ENCODE results near the gene MALT1. TPM values are rescaled to one million over a fixed set of nuclear protein-coding genes. Genes with fewer than 3 reads are reported as not detected.

MALT1 gene
- total and polyA plus RNA-seq, 2 experiments from 2014 or later: 5.2 to 18.8 TPM

DNA sequence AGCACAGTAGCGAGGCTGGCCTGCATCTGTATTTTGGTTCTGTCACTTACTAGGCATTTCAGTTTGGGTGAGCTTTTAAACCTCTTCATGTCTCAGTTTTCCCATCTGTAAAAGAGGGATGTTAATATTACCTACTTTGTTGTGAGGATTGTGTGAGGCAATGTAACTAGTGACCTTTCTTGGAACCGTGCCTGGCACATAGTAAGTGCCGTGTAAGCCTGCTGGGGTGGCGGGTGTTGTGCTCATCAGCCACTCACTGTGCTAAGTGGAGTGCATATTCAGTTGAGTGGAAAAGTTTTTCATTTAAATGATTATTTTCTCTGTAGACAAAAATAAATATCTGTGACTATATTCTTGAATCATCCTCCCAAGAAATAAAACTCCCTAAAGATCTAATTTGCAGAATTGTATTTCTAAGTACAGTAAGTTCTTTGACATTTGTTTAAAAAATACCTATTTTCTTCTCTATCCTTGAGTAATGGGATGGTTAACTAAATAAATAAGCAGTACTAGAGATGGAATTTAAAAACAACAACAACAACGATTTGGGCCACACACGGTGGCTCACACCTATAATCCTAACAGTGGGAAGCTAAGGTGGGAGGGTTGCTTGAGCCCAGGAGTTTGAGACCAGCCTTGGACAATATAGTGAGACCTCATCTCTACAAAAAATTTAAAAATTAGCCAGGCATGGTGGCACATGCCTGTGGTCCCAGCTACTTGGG lies 56.7 kb downstream of the MALT1 start:
- H3K4me3 ChIP-seq: no peak overlapping the region
- TF ChIP-seq, protein P1, sequence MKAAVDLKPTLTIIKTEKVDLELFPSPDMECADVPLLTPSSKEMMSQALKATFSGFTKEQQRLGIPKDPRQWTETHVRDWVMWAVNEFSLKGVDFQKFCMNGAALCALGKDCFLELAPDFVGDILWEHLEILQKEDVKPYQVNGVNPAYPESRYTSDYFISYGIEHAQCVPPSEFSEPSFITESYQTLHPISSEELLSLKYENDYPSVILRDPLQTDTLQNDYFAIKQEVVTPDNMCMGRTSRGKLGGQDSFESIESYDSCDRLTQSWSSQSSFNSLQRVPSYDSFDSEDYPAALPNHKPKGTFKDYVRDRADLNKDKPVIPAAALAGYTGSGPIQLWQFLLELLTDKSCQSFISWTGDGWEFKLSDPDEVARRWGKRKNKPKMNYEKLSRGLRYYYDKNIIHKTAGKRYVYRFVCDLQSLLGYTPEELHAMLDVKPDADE (IDR thresholded peaks at IDR 0.05): no peak
- H3K4me1 ChIP-seq (ENCODE audit: insufficient read depth): no peaks in the 10 kb centered on the region
- no peaks in the 10 kb centered on the region for H3K9me2 ChIP-seq (ENCODE audit: insufficient read depth)
- H2AFZ ChIP-seq: no peak overlapping the region
- no peaks in the 10 kb centered on the region for H4K20me1 ChIP-seq (replicated peaks; ENCODE audit: insufficient read depth)
- H3K36me3 ChIP-seq (ENCODE audit: insufficient read depth): no peaks in the 10 kb centered on the region
- no peaks in the 10 kb centered on the region for H3K9me3 Mint-ChIP-seq
- H3K4me2 ChIP-seq: no peak overlapping the region
- no peaks in the 10 kb centered on the region for H3K27me3 ChIP-seq (ENCODE audit: insufficient read depth)
- no peaks in the 10 kb centered on the region for H3K36me3 Mint-ChIP-seq (ENCODE audit: low read depth)
- DNase-seq (ENCODE audit: low spot score) (no peak), ATAC-seq (no peak)
- H3K27ac Mint-ChIP-seq: peak overlapping the region; percentile 35; the same call in 1 of the 2 replicates
- H3K4me1 Mint-ChIP-seq: no peaks in the 10 kb centered on the region
- H3F3A ChIP-seq (replicated peaks; ENCODE audit: low read depth): no peaks in the 10 kb centered on the region
- H3K4me3 Mint-ChIP-seq: no peak overlapping the region
- no peak overlapping the region for H3K27ac ChIP-seq (ENCODE audit: low read depth)
- H3K79me2 ChIP-seq (replicated peaks; ENCODE audit: insufficient read depth): no peaks in the 10 kb centered on the region
- H3K27me3 Mint-ChIP-seq (ENCODE audit: insufficient read depth, low read depth, poor library complexity): no peaks in the 10 kb centered on the region

DNA sequence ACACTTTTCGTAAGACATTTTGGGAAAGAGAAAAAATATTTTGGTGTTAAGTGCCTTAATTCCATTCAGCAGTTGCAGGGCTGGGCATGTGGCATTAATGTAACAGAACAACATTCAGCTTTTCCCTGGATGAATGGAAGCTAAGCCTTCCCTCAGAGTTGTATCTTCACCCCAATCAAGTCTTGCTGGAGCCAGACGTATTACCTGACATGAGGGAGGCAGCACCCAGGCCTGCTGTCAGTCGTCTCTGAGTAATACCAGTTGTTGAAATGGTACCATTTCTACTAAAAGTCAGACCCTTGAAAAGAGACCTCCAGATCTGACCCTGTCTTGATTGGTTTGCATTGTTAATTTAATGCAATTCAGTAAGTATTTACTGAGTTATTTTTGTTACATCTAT lies 57.5 kb downstream of the MALT1 start:
- Mint-ChIP-seq H3K27me3 (ENCODE audit: insufficient read depth, low read depth, poor library complexity) (no peaks in the 10 kb centered on the region), H3K27ac (peak overlapping the region; percentile 38; the same call in 1 of the 2 replicates)
- TF ChIP-seq, protein P2, sequence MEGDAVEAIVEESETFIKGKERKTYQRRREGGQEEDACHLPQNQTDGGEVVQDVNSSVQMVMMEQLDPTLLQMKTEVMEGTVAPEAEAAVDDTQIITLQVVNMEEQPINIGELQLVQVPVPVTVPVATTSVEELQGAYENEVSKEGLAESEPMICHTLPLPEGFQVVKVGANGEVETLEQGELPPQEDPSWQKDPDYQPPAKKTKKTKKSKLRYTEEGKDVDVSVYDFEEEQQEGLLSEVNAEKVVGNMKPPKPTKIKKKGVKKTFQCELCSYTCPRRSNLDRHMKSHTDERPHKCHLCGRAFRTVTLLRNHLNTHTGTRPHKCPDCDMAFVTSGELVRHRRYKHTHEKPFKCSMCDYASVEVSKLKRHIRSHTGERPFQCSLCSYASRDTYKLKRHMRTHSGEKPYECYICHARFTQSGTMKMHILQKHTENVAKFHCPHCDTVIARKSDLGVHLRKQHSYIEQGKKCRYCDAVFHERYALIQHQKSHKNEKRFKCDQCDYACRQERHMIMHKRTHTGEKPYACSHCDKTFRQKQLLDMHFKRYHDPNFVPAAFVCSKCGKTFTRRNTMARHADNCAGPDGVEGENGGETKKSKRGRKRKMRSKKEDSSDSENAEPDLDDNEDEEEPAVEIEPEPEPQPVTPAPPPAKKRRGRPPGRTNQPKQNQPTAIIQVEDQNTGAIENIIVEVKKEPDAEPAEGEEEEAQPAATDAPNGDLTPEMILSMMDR (conservative IDR thresholded peaks at IDR 0.05; ENCODE audit: low read depth in 2 of 2): no peak
- TF ChIP-seq ZNF331 (CRISPR knock-in tag; IDR thresholded peaks at IDR 0.05; ENCODE audit: low read depth) (no peak), EZH2 (IDR thresholded peaks at IDR 0.05; ENCODE audit: low read depth, unreplicated experiment) (no peak), ZNF114 (CRISPR knock-in tag; IDR thresholded peaks at IDR 0.05) (no peak), STAT1 (IDR thresholded peaks at IDR 0.05; ENCODE audit: unreplicated experiment) (no peak), NANOG (IDR thresholded peaks at IDR 0.05; ENCODE audit: borderline replicate concordance) (no peak), JUNB (IDR thresholded peaks at IDR 0.05; ENCODE audit: unreplicated experiment) (no peak), EZH2phosphoT487 (IDR thresholded peaks at IDR 0.05; ENCODE audit: unreplicated experiment) (no peak)
- TF ChIP-seq, protein P3, sequence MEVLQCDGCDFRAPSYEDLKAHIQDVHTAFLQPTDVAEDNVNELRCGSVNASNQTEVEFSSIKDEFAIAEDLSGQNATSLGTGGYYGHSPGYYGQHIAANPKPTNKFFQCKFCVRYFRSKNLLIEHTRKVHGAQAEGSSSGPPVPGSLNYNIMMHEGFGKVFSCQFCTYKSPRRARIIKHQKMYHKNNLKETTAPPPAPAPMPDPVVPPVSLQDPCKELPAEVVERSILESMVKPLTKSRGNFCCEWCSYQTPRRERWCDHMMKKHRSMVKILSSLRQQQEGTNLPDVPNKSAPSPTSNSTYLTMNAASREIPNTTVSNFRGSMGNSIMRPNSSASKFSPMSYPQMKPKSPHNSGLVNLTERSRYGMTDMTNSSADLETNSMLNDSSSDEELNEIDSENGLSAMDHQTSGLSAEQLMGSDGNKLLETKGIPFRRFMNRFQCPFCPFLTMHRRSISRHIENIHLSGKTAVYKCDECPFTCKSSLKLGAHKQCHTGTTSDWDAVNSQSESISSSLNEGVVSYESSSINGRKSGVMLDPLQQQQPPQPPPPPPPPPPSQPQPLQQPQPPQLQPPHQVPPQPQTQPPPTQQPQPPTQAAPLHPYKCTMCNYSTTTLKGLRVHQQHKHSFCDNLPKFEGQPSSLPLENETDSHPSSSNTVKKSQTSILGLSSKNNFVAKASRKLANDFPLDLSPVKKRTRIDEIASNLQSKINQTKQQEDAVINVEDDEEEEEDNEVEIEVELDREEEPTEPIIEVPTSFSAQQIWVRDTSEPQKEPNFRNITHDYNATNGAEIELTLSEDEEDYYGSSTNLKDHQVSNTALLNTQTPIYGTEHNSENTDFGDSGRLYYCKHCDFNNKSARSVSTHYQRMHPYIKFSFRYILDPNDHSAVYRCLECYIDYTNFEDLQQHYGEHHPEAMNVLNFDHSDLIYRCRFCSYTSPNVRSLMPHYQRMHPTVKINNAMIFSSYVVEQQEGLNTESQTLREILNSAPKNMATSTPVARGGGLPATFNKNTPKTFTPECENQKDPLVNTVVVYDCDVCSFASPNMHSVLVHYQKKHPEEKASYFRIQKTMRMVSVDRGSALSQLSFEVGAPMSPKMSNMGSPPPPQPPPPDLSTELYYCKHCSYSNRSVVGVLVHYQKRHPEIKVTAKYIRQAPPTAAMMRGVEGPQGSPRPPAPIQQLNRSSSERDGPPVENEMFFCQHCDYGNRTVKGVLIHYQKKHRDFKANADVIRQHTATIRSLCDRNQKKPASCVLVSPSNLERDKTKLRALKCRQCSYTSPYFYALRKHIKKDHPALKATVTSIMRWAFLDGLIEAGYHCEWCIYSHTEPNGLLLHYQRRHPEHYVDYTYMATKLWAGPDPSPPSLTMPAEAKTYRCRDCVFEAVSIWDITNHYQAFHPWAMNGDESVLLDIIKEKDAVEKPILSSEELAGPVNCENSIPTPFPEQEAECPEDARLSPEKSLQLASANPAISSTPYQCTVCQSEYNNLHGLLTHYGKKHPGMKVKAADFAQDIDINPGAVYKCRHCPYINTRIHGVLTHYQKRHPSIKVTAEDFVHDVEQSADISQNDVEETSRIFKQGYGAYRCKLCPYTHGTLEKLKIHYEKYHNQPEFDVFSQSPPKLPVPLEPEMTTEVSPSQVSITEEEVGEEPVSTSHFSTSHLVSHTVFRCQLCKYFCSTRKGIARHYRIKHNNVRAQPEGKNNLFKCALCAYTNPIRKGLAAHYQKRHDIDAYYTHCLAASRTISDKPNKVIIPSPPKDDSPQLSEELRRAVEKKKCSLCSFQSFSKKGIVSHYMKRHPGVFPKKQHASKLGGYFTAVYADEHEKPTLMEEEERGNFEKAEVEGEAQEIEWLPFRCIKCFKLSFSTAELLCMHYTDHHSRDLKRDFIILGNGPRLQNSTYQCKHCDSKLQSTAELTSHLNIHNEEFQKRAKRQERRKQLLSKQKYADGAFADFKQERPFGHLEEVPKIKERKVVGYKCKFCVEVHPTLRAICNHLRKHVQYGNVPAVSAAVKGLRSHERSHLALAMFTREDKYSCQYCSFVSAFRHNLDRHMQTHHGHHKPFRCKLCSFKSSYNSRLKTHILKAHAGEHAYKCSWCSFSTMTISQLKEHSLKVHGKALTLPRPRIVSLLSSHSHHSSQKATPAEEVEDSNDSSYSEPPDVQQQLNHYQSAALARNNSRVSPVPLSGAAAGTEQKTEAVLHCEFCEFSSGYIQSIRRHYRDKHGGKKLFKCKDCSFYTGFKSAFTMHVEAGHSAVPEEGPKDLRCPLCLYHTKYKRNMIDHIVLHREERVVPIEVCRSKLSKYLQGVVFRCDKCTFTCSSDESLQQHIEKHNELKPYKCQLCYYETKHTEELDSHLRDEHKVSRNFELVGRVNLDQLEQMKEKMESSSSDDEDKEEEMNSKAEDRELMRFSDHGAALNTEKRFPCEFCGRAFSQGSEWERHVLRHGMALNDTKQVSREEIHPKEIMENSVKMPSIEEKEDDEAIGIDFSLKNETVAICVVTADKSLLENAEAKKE (CRISPR knock-in tag; IDR thresholded peaks at IDR 0.05): no peak

More for the DNA sequence above, 57.5 kb downstream of the MALT1 start:
- H2AFZ ChIP-seq: no peak overlapping the region
- Mint-ChIP-seq H3K36me3 (ENCODE audit: low read depth) (no peaks in the 10 kb centered on the region), H3K9me3 (no peaks in the 10 kb centered on the region), H3K4me3 (no peak overlapping the region), H3K4me1 (no peaks in the 10 kb centered on the region)
- H3K27ac ChIP-seq (ENCODE audit: low read depth): peak overlapping the region; percentile 43; the same call in 1 of the 2 replicates
- no peak for DNase-seq (ENCODE audit: low spot score)
- H3K79me2 ChIP-seq (replicated peaks; ENCODE audit: insufficient read depth): no peaks in the 10 kb centered on the region
- no peaks in the 10 kb centered on the region for H3K9me2 ChIP-seq (ENCODE audit: insufficient read depth)
- ATAC-seq: no peak
- H3K36me3 ChIP-seq (ENCODE audit: insufficient read depth): no peaks in the 10 kb centered on the region
- H3K27me3 ChIP-seq (ENCODE audit: insufficient read depth): no peaks in the 10 kb centered on the region
- H3K4me2 ChIP-seq: no peak overlapping the region
- no peaks in the 10 kb centered on the region for H4K20me1 ChIP-seq (replicated peaks; ENCODE audit: insufficient read depth)
- no peaks in the 10 kb centered on the region for H3K4me1 ChIP-seq (ENCODE audit: insufficient read depth)
- no peak overlapping the region for H3K4me3 ChIP-seq
- H3F3A ChIP-seq (replicated peaks; ENCODE audit: low read depth): no peaks in the 10 kb centered on the region
